HCT116 (cell line): ENCODE measurements around the gene GPATCH11. TPM values are rescaled to one million over a fixed set of nuclear protein-coding genes. Genes with fewer than 3 reads are reported as not detected.

Experiments used
- ATAC-seq: fragments of 200-7000 bp; cut with Tn5 transposase; 2 replicates; pipeline ENCODE4 v1.9.1; 2020; ENCODE audit warnings: mild to moderate bottlenecking, moderate library complexity
- BruUV-seq: library from RNA; stranded (reverse); fragments of 400-500 nt; replicated peaks from 2 replicates; lab custom pipeline; 2021; lab: Mats Ljungman, UMichigan
- CTCF ChIA-PET: fragments of 300-600 bp; sonication (Branson Sonifier 250); formaldehyde crosslinking; loops from one replicate; lab custom pipeline; 2021; ENCODE audit warnings: antibody characterized with exemption; lab: Charles Lee
- POLR2A ChIA-PET: fragments of 300-600, 350-600 bp; sonication (Branson Sonifier 250); formaldehyde crosslinking; loops from one replicate; lab custom pipeline; 2021; ENCODE audit warnings: antibody characterized with exemption; lab: Charles Lee
- RAD21 ChIA-PET, 2 experiments: fragments of 300-600 bp; sonication (Branson Sonifier 250); formaldehyde crosslinking; loops; one replicate each; lab custom pipeline; 2023; ENCODE audit warnings: low total read pairs in 2 of 2; ENCODE audit not compliant: uncharacterized antibody in 2 of 2, unreplicated experiment in 2 of 2, low non-redundant PET in 1 of 2; lab: Charles Lee
- DNase-seq: peaks from one replicate; pipeline ENCODE4 v3.0.0-alpha.2; 2010; ENCODE audit warnings: low read depth, low spot score
- H2AFZ ChIP-seq: fragments of 200-600 bp; shearing (Covaris generic), sonication (generic); 2 replicates; pipeline ENCODE4 v1.6.1; 2017; ENCODE audit warnings: low read depth, mixed run types, mixed read lengths, antibody characterized with exemption, low read length; ENCODE audit not compliant: poor library complexity, severe bottlenecking
- H3K27ac ChIP-seq: 2 replicates; pipeline ENCODE4 v1.5.1; 2012; ENCODE audit warnings: low read depth, low read length
- H3K27me3 ChIP-seq: fragments of 200-600 bp; sonication (generic); 2 replicates; pipeline ENCODE4 v1.6.1; 2016; ENCODE audit warnings: mixed run types, low read length, mixed read lengths; ENCODE audit not compliant: insufficient read depth
- H3K36me3 ChIP-seq, 2 experiments: fragments of 200-500 bp in 1 of 2; fragments of 200-600 bp in 1 of 2; sonication (Bioruptor generic) in 1 of 2; sonication (generic) in 1 of 2; 2 replicates each; pipeline versions ENCODE4 v1.5.1 to v1.6.1; 2014 to 2016; ENCODE audit warnings: low read length in 2 of 2, inconsistent platforms in 1 of 2, mixed read lengths in 1 of 2, mixed run types in 1 of 2; ENCODE audit not compliant: insufficient read depth in 2 of 2, control insufficient read depth in 1 of 2
- H3K4me1 ChIP-seq, 2 experiments: fragments of 200-600 bp in 1 of 2; sonication (generic) in 1 of 2; 2 replicates each; pipeline versions ENCODE4 v1.5.1 to v1.6.1; 2012 to 2017; ENCODE audit warnings: low read length in 2 of 2, inconsistent platforms in 1 of 2, mild to moderate bottlenecking in 1 of 2, mixed read lengths in 1 of 2, mixed run types in 1 of 2, moderate library complexity in 1 of 2; ENCODE audit not compliant: insufficient read depth in 2 of 2, control insufficient read depth in 1 of 2
- H3K4me2 ChIP-seq: fragments of 200-600 bp; sonication (generic); 2 replicates; pipeline ENCODE4 v1.6.1; 2017; ENCODE audit warnings: mixed run types, low read length, mixed read lengths
- H3K4me3 ChIP-seq, 2 experiments: fragments of 200-600 bp in 1 of 2; sonication (generic) in 1 of 2; replicated peaks in 1 of 2; 2 replicates each; pipeline ENCODE4 v1.5.1; 2011 to 2016; ENCODE audit warnings: low read length in 2 of 2, control low read depth in 1 of 2, low read depth in 1 of 2, mild to moderate bottlenecking in 1 of 2, mixed read lengths in 1 of 2, mixed run types in 1 of 2
- H3K79me2 ChIP-seq: fragments of 200-600 bp; sonication (generic); 2 replicates; pipeline ENCODE4 v1.6.1; 2017; ENCODE audit warnings: mild to moderate bottlenecking, mixed run types, low read length, moderate library complexity, mixed read lengths; ENCODE audit not compliant: insufficient read depth
- H3K9ac ChIP-seq: fragments of 200-600 bp; sonication (generic); 2 replicates; pipeline ENCODE4 v1.6.1; 2016; ENCODE audit warnings: low read length, mixed read lengths
- H3K9me2 ChIP-seq: fragments of 200-600 bp; sonication (generic), shearing (Covaris generic); 2 replicates; pipeline ENCODE4 v1.6.1; 2017; ENCODE audit warnings: mixed run types, mild to moderate bottlenecking, moderate library complexity; ENCODE audit not compliant: insufficient read depth
- H3K9me3 ChIP-seq, 2 experiments: fragments of 200-500 bp in 1 of 2; fragments of 200-600 bp in 1 of 2; sonication (Bioruptor generic) in 1 of 2; sonication (generic) in 1 of 2; 2 replicates each; pipeline ENCODE4 v1.6.1; 2014 to 2017; ENCODE audit warnings: low read length in 2 of 2, mixed read lengths in 2 of 2, inconsistent platforms in 1 of 2, low read depth in 1 of 2, mild to moderate bottlenecking in 1 of 2, mixed run types in 1 of 2, moderate library complexity in 1 of 2; ENCODE audit not compliant: control insufficient read depth in 1 of 2, insufficient read depth in 1 of 2
- H4K20me1 ChIP-seq: fragments of 200-600 bp; sonication (generic), shearing (Covaris generic); 2 replicates; pipeline ENCODE4 v1.6.1; 2017; ENCODE audit warnings: mixed run types, mild to moderate bottlenecking, moderate library complexity; ENCODE audit not compliant: insufficient read depth
- ATF3 ChIP-seq: IDR thresholded peaks from 2 replicates; pipeline ENCODE4 v1.6.1; 2012
- CBX3 ChIP-seq: IDR thresholded peaks from 2 replicates; pipeline ENCODE4 v1.6.1; 2012; ENCODE audit warnings: low read depth
- CEBPB ChIP-seq: IDR thresholded peaks from 2 replicates; pipeline ENCODE4 v1.6.1; 2012; ENCODE audit warnings: low read depth
- EGR1 ChIP-seq: IDR thresholded peaks from 2 replicates; pipeline ENCODE4 v1.6.1; 2012; ENCODE audit warnings: low read depth
- ELF1 ChIP-seq: IDR thresholded peaks from 2 replicates; pipeline ENCODE4 v1.6.1; 2012; ENCODE audit warnings: low read depth, borderline replicate concordance
- EZH2phosphoT487 ChIP-seq: fragments of 200-600 bp; IDR thresholded peaks from 2 replicates; pipeline ENCODE4 v1.6.1; 2018; ENCODE audit warnings: antibody characterized with exemption, borderline replicate concordance
- JUND ChIP-seq: IDR thresholded peaks from 2 replicates; pipeline ENCODE4 v1.6.1; 2012
- MAX ChIP-seq: IDR thresholded peaks from 2 replicates; pipeline ENCODE4 v1.6.1; 2012
- POLR2A ChIP-seq: IDR thresholded peaks from 2 replicates; pipeline ENCODE4 v1.7.0; 2011; ENCODE audit warnings: borderline replicate concordance; ENCODE audit not compliant: insufficient read depth, insufficient read length; ENCODE audit errors: extremely low read depth
- POLR2AphosphoS5 ChIP-seq: IDR thresholded peaks from 2 replicates; pipeline ENCODE4 v1.6.1; 2011; ENCODE audit warnings: mild to moderate bottlenecking, low read depth, low read length, moderate library complexity
- RAD21 ChIP-seq: IDR thresholded peaks from 2 replicates; pipeline ENCODE4 v1.6.1; 2012; ENCODE audit warnings: low read depth, mild to moderate bottlenecking
- SIN3A ChIP-seq: IDR thresholded peaks from 2 replicates; pipeline ENCODE4 v1.6.1; 2012; ENCODE audit warnings: low read depth
- SP1 ChIP-seq: IDR thresholded peaks from 2 replicates; pipeline ENCODE4 v1.6.1; 2012; ENCODE audit warnings: low read depth
- SRF ChIP-seq: IDR thresholded peaks from 2 replicates; pipeline ENCODE4 v1.6.1; 2012; ENCODE audit warnings: low read depth
- TCF7L2 ChIP-seq: IDR thresholded peaks from 2 replicates; pipeline ENCODE4 v1.7.0; 2011; ENCODE audit warnings: borderline replicate concordance, inconsistent platforms; ENCODE audit not compliant: insufficient read depth, insufficient read length; ENCODE audit errors: extremely low read depth
- YY1 ChIP-seq: IDR thresholded peaks from 2 replicates; pipeline ENCODE4 v1.6.1; 2011; ENCODE audit warnings: low read length, low read depth, moderate library complexity, mild to moderate bottlenecking; ENCODE audit not compliant: insufficient replicate concordance; ENCODE audit errors: extremely low read depth
- ZFX ChIP-seq: fragments of 450-650 bp; IDR thresholded peaks from 2 replicates; pipeline ENCODE4 v1.6.1; 2017
- ZNF274 ChIP-seq: fragments of 200-500 bp; sonication (Bioruptor generic); IDR thresholded peaks from 2 replicates; pipeline ENCODE4 v1.6.1; 2014; ENCODE audit warnings: mild to moderate bottlenecking, low read depth, low read length, inconsistent platforms
- intact Hi-C: fragments of 100-400 bp; cut with micrococcal nuclease; formaldehyde crosslinking; loops from 2 replicates; pipeline ENCODE4 v1.10.0; 2022
- total RNA-seq: library from RNA; stranded (reverse); gene quantifications from one replicate; pipeline ENCODE4 v1.2.1, GENCODE V29; 2021; ENCODE audit not compliant: unreplicated experiment
- TF ChIP-seq, protein P1 (sequence below): IDR thresholded peaks from 2 replicates; pipeline ENCODE4 v1.6.1; 2011; ENCODE audit warnings: mild to moderate bottlenecking, low read length, moderate library complexity; ENCODE audit not compliant: insufficient replicate concordance; ENCODE audit errors: extremely low read depth
- TF ChIP-seq, protein P2 (sequence below), 3 experiments: fragments of 200-600 bp in 1 of 3; sonication (generic) in 1 of 3; IDR thresholded peaks in 2 of 3; conservative IDR thresholded peaks in 1 of 3; 2 replicates each; pipeline ENCODE4 v1.5.1; 2012 to 2017; ENCODE audit warnings: low read depth in 2 of 3, low read length in 2 of 3, antibody characterized with exemption in 1 of 3, borderline replicate concordance in 1 of 3, control low read depth in 1 of 3, mild to moderate bottlenecking in 1 of 3, mixed read lengths in 1 of 3, mixed run types in 1 of 3, moderate library complexity in 1 of 3; ENCODE audit not compliant: insufficient read depth in 1 of 3

GPATCH11 gene
- total RNA-seq, 1 experiment from 2014 or later: 5.5 TPM

- H3K36me3 ChIP-seq: peaks cover 0 to 7% of the 10 kb centered on the region in 2 experiments; a peak in 1 of 4 replicates
- ChIA-PET CTCF (no interaction called here), POLR2A (interaction anchor here (0.6 kb wide), 1 partner anchor 320 kb away, joined by 4 read pairs; no protein-coding TSS in a partner anchor), RAD21 (no interaction called here)
- BruUV-seq: no TSS peak
- H4K20me1 ChIP-seq: no peaks in the 10 kb centered on the region
- no peak overlapping the region for H3K27ac ChIP-seq
- no peak overlapping the region for H3K4me2 ChIP-seq
- no peaks in the 10 kb centered on the region for H3K27me3 ChIP-seq
- no peak overlapping the region for H2AFZ ChIP-seq
- no peaks in the 10 kb centered on the region for H3K79me2 ChIP-seq
- no peaks in the 10 kb centered on the region for H3K4me1 ChIP-seq
- H3K9ac ChIP-seq: no peak overlapping the region
- ATAC-seq (no peak), DNase-seq (no peak)
- no peaks in the 10 kb centered on the region for H3K9me3 ChIP-seq
- no peak for TF ChIP-seq CBX3
- TF ChIP-seq EGR1: no peak
- no peak for TF ChIP-seq TCF7L2
- TF ChIP-seq POLR2A: no peak
- TF ChIP-seq, protein P1, sequence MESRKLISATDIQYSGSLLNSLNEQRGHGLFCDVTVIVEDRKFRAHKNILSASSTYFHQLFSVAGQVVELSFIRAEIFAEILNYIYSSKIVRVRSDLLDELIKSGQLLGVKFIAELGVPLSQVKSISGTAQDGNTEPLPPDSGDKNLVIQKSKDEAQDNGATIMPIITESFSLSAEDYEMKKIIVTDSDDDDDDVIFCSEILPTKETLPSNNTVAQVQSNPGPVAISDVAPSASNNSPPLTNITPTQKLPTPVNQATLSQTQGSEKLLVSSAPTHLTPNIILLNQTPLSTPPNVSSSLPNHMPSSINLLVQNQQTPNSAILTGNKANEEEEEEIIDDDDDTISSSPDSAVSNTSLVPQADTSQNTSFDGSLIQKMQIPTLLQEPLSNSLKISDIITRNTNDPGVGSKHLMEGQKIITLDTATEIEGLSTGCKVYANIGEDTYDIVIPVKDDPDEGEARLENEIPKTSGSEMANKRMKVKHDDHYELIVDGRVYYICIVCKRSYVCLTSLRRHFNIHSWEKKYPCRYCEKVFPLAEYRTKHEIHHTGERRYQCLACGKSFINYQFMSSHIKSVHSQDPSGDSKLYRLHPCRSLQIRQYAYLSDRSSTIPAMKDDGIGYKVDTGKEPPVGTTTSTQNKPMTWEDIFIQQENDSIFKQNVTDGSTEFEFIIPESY: no peak
- no peak for TF ChIP-seq RAD21
- TF ChIP-seq, protein P2, sequence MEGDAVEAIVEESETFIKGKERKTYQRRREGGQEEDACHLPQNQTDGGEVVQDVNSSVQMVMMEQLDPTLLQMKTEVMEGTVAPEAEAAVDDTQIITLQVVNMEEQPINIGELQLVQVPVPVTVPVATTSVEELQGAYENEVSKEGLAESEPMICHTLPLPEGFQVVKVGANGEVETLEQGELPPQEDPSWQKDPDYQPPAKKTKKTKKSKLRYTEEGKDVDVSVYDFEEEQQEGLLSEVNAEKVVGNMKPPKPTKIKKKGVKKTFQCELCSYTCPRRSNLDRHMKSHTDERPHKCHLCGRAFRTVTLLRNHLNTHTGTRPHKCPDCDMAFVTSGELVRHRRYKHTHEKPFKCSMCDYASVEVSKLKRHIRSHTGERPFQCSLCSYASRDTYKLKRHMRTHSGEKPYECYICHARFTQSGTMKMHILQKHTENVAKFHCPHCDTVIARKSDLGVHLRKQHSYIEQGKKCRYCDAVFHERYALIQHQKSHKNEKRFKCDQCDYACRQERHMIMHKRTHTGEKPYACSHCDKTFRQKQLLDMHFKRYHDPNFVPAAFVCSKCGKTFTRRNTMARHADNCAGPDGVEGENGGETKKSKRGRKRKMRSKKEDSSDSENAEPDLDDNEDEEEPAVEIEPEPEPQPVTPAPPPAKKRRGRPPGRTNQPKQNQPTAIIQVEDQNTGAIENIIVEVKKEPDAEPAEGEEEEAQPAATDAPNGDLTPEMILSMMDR (IDR thresholded peaks at IDR 0.05 in 2 of 3, conservative IDR thresholded peaks at IDR 0.05 in 1 of 3; ENCODE audit: borderline replicate concordance in 1 of 3, insufficient read depth in 1 of 3, low read depth in 2 of 3, low read length in 2 of 3): no peak
- no peak for TF ChIP-seq SP1
- no peak for TF ChIP-seq CEBPB
- no peak for TF ChIP-seq JUND
- TF ChIP-seq YY1: no peak
- TF ChIP-seq ZFX: no peak
- TF ChIP-seq ATF3: no peak
- TF ChIP-seq ELF1: no peak
- TF ChIP-seq ZNF274: no peak
- no peak for TF ChIP-seq POLR2AphosphoS5
- no peak for TF ChIP-seq EZH2phosphoT487
- TF ChIP-seq SRF: no peak
- TF ChIP-seq MAX: no peak
- no peak for TF ChIP-seq SIN3A
- H3K4me3 ChIP-seq: no peak overlapping the region
- no peaks in the 10 kb centered on the region for H3K9me2 ChIP-seq
- intact Hi-C loops: no loop called here
These were observed 7.6 kb downstream of the GPATCH11 start for GRCh38 chr2:37091873-37092272.
